A549 (cell line): ENCODE results near the gene CRISPLD2.

Experiments
- CTCF ChIP-seq: fragments of >200 bp; sonication (Bioruptor Twin); formaldehyde crosslinking; IDR thresholded peaks from 3 replicates; pipeline ENCODE4 v1.5.1; 2016
- GATA3 ChIP-seq: IDR thresholded peaks from 2 replicates; pipeline ENCODE4 v1.6.1; 2012; ENCODE audit warnings: borderline replicate concordance
- PHF8 ChIP-seq: fragments of 200-600 bp; sonication (generic); IDR thresholded peaks from 2 replicates; pipeline ENCODE4 v1.6.1; 2016; ENCODE audit warnings: low read depth, mild to moderate bottlenecking, antibody characterized with exemption, moderate library complexity, borderline replicate concordance
- POLR2A ChIP-seq: IDR thresholded peaks from 2 replicates; pipeline ENCODE4 v1.6.1; 2012; ENCODE audit warnings: mild to moderate bottlenecking, low read length
- POLR2AphosphoS2 ChIP-seq: conservative IDR thresholded peaks from 2 replicates; pipeline ENCODE4 v1.6.1; 2012; ENCODE audit warnings: low read length, improper control_type of control experiment, inconsistent platforms
- RNF2 ChIP-seq: fragments of 200-600 bp; sonication (generic); IDR thresholded peaks from 2 replicates; pipeline ENCODE4 v1.6.1; 2016; ENCODE audit warnings: low read depth, mild to moderate bottlenecking, antibody characterized with exemption, moderate library complexity, borderline replicate concordance
- USF2 ChIP-seq: fragments of 450-650 bp; IDR thresholded peaks from 2 replicates; pipeline ENCODE4 v1.6.1; 2014; ENCODE audit warnings: antibody characterized with exemption

- TF ChIP-seq POLR2AphosphoS2 (no peak), POLR2A (no peak), USF2 (no peak), RNF2 (no peak), CTCF (no peak), PHF8 (no peak), GATA3 (no peak)
Measured at GRCh38 chr16:84889066-84889465, 69.3 kb downstream of the CRISPLD2 start.
